Natural killer cell (primary cell): ENCODE data around the gene PHLPP1. TPM values are rescaled to one million over a fixed set of nuclear protein-coding genes. Genes with fewer than 3 reads are reported as not detected.
A peak's percentile ranks its signal among the peaks of the same experiment; 100 is the strongest.

ENCODE experiments used
- ATAC-seq, 3 donors: fragments of 150-1000 bp in 2 of 3; fragments of 200-7000 bp in 1 of 3; cut with Tn5 transposase; 1 replicate in 1 of 3; 2 replicates in 2 of 3; pipeline ENCODE4 v1.10.0; 2021; ENCODE audit warnings: mild to moderate bottlenecking in 2 of 3, moderate library complexity in 2 of 3
- DNase-seq, 2 donors: peaks; one replicate each; pipeline versions ENCODE4 v3.0.0 to v3.0.0-alpha.2; 2013 to 2021; ENCODE audit warnings: mixed read lengths in 1 of 2
- H3K27ac ChIP-seq: one replicate; pipeline ENCODE4 v1.5.1; 2013; ENCODE audit warnings: mild to moderate bottlenecking, low read length
- H3K27me3 ChIP-seq: one replicate; pipeline ENCODE4 v1.6.1; 2013; ENCODE audit warnings: low read length; ENCODE audit not compliant: control insufficient read depth, insufficient read depth
- H3K36me3 ChIP-seq: one replicate; pipeline ENCODE4 v1.6.1; 2013; ENCODE audit warnings: low read length; ENCODE audit not compliant: control insufficient read depth, insufficient read depth
- H3K4me1 ChIP-seq: one replicate; pipeline ENCODE4 v1.6.1; 2013; ENCODE audit warnings: low read length; ENCODE audit not compliant: control insufficient read depth, insufficient read depth
- H3K4me3 ChIP-seq: one replicate; pipeline ENCODE4 v1.5.1; 2013; ENCODE audit warnings: low read length
- H3K9me3 ChIP-seq: one replicate; pipeline ENCODE4 v1.6.1; 2013; ENCODE audit warnings: low read length; ENCODE audit not compliant: control insufficient read depth, insufficient read depth
- H3K27ac Mint-ChIP-seq, 2 donors: one replicate each; pipeline ENCODE4 v1.8.0; 2022; ENCODE audit warnings: mild to moderate bottlenecking in 2 of 2, mixed read lengths in 2 of 2, moderate library complexity in 1 of 2
- H3K27me3 Mint-ChIP-seq, 2 donors: one replicate each; pipeline ENCODE4 v1.8.0; 2022; ENCODE audit warnings: low read depth in 2 of 2, mixed read lengths in 2 of 2
- H3K36me3 Mint-ChIP-seq: one replicate; pipeline ENCODE4 v1.8.0; 2022; ENCODE audit warnings: mixed read lengths
- H3K4me1 Mint-ChIP-seq, 2 donors: one replicate each; pipeline ENCODE4 v1.8.0; 2022; ENCODE audit warnings: mixed read lengths in 2 of 2
- H3K4me3 Mint-ChIP-seq: one replicate; pipeline ENCODE4 v1.8.0; 2022; ENCODE audit warnings: mild to moderate bottlenecking, moderate library complexity, mixed read lengths
- H3K9me3 Mint-ChIP-seq, 2 donors: one replicate each; pipeline ENCODE4 v1.8.0; 2022; ENCODE audit warnings: mixed read lengths in 2 of 2
- WGBS: methylation state at CpG from one replicate; pipeline ENCODE4 v1.1.7; 2013; ENCODE audit warnings: missing lambda C conversion rate; ENCODE audit not compliant: insufficient coverage; 5-methylcytosine and 5-hydroxymethylcytosine counted together
- intact Hi-C: fragments of 100-400 bp; cut with micrococcal nuclease; formaldehyde crosslinking; loops from one replicate; pipeline ENCODE4 v1.14.2; 2022
- total RNA-seq, 4 donors: library from RNA; stranded (reverse); fragments of 120-200 nt in 1 of 4; gene quantifications; one replicate each; pipeline versions ENCODE4 v1.2.3 to v1.2.4, GENCODE V29; 2013 to 2022
- TF ChIP-seq, protein P1 (sequence below): fragments of 200-600 bp; IDR thresholded peaks from one replicate; pipeline ENCODE4 v1.8.0; 2022; ENCODE audit warnings: antibody characterized with exemption

Gene PHLPP1
- total RNA-seq, 3 donors from 2014 or later (not counting 1 experiment from before 2014, with no cell fraction given): 12.1 to 14.8 (median 12.2) TPM

DNA sequence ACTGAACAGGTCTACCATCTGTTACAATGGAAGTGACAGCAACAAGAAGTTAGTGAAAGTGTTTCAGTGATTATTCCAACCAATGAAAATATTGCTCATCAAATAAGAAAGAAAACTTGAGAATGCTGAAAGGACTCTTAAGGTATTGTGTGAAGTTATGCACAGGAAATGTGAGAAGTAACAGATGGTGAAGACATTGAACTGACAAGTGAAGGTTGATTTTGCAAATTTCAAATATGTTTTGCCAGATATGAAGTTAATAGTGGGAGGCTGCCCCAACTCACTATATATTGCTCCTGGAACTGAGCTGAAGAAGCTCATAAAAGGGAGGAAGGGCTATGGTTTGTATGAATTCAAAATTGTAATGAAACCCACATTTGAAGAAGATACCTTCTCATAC lies 97.5 kb downstream of the PHLPP1 start:
- Histone ChIP-seq H3K36me3 (no peaks in the 10 kb centered on the region), H3K4me1 (no peaks in the 10 kb centered on the region), H3K4me3 (no peak overlapping the region), H3K27ac (no peak overlapping the region), H3K27me3 (no peaks in the 10 kb centered on the region), H3K9me3 (no peaks in the 10 kb centered on the region)
- intact Hi-C loops: no loop called here
- no peak for DNase-seq
- TF ChIP-seq, protein P1, sequence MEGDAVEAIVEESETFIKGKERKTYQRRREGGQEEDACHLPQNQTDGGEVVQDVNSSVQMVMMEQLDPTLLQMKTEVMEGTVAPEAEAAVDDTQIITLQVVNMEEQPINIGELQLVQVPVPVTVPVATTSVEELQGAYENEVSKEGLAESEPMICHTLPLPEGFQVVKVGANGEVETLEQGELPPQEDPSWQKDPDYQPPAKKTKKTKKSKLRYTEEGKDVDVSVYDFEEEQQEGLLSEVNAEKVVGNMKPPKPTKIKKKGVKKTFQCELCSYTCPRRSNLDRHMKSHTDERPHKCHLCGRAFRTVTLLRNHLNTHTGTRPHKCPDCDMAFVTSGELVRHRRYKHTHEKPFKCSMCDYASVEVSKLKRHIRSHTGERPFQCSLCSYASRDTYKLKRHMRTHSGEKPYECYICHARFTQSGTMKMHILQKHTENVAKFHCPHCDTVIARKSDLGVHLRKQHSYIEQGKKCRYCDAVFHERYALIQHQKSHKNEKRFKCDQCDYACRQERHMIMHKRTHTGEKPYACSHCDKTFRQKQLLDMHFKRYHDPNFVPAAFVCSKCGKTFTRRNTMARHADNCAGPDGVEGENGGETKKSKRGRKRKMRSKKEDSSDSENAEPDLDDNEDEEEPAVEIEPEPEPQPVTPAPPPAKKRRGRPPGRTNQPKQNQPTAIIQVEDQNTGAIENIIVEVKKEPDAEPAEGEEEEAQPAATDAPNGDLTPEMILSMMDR: no peak
- ATAC-seq: no peak
- no peaks in the 10 kb centered on the region for H3K27me3 Mint-ChIP-seq
- H3K27ac Mint-ChIP-seq: peak overlapping the region in 1 of 2 donors; percentile 13
- H3K4me3 Mint-ChIP-seq: no peak overlapping the region
- H3K9me3 Mint-ChIP-seq: no peaks in the 10 kb centered on the region
- H3K36me3 Mint-ChIP-seq: no peaks in the 10 kb centered on the region
- peaks cover 22 to 24% of the 10 kb centered on the region in 2 donors for H3K4me1 Mint-ChIP-seq

GRCh38 chr18:62814132-62814759 lies 98.9 kb downstream of the PHLPP1 start:
- Histone ChIP-seq H3K4me1 (no peaks in the 10 kb centered on the region), H3K27me3 (no peaks in the 10 kb centered on the region), H3K9me3 (no peaks in the 10 kb centered on the region), H3K27ac (no peak overlapping the region), H3K4me3 (no peak overlapping the region), H3K36me3 (no peaks in the 10 kb centered on the region)
- intact Hi-C loops: no loop called here
- Mint-ChIP-seq H3K4me3 (no peak overlapping the region), H3K4me1 (peaks cover 22 to 24% of the 10 kb centered on the region in 2 donors), H3K36me3 (no peaks in the 10 kb centered on the region), H3K27me3 (no peaks in the 10 kb centered on the region), H3K9me3 (no peaks in the 10 kb centered on the region), H3K27ac (no peak overlapping the region)
- no peak for DNase-seq
- WGBS: 100% methylated on average over 1 of the region's 2 CpGs
- TF ChIP-seq, protein P1: no peak
- ATAC-seq: no peak

- 58% methylated on average over 1 of the region's 1 CpG for WGBS
- H3K9me3 Mint-ChIP-seq: no peaks in the 10 kb centered on the region
- no peak overlapping the region for H3K27ac ChIP-seq
- DNase-seq (no peak), ATAC-seq (no peak)
- H3K27me3 Mint-ChIP-seq: no peaks in the 10 kb centered on the region
- H3K27me3 ChIP-seq: no peaks in the 10 kb centered on the region
- H3K4me3 Mint-ChIP-seq: no peak overlapping the region
- no peaks in the 10 kb centered on the region for H3K9me3 ChIP-seq
- TF ChIP-seq, protein P1: no peak
- no peak overlapping the region for H3K27ac Mint-ChIP-seq
- H3K36me3 Mint-ChIP-seq: no peaks in the 10 kb centered on the region
- H3K4me1 ChIP-seq: no peaks in the 10 kb centered on the region
- intact Hi-C loops: no loop called here
- no peak overlapping the region for H3K4me3 ChIP-seq
- H3K4me1 Mint-ChIP-seq: peaks cover 0 to 6% of the 10 kb centered on the region in 2 donors
- no peaks in the 10 kb centered on the region for H3K36me3 ChIP-seq
These were observed 110.0 kb downstream of the PHLPP1 start for GRCh38 chr18:62825382-62825781.

DNA sequence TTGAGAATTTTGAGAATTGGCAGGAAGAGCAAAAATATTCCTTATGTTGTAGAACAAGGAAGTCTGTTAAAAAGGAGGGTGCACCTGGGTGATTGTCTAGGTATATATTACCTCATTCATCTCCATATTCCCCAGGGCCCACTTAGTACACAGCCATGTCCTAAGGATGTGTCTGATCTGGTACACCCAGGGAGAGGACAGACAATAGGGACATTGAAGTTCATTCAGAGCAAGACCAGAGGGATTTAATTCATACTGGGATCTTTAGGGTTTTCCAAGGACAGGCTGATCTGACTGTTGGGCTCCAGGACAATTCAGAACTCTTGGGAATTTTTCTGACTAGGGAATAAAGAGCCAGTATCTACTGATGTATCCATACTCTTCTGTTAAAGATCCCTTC lies 112.1 kb downstream of the PHLPP1 start:
- no peak for DNase-seq
- no peaks in the 10 kb centered on the region for H3K9me3 Mint-ChIP-seq
- no peak overlapping the region for H3K27ac ChIP-seq
- TF ChIP-seq, protein P1: no peak
- ATAC-seq: no peak
- no peaks in the 10 kb centered on the region for H3K9me3 ChIP-seq
- H3K4me1 ChIP-seq: no peaks in the 10 kb centered on the region
- no peak overlapping the region for H3K4me3 ChIP-seq
- H3K4me3 Mint-ChIP-seq: no peak overlapping the region
- H3K36me3 Mint-ChIP-seq: no peaks in the 10 kb centered on the region
- no peaks in the 10 kb centered on the region for H3K27me3 Mint-ChIP-seq
- H3K36me3 ChIP-seq: no peaks in the 10 kb centered on the region
- peaks cover 5 to 6% of the 10 kb centered on the region in 2 donors for H3K4me1 Mint-ChIP-seq
- H3K27me3 ChIP-seq: no peaks in the 10 kb centered on the region
- no peak overlapping the region for H3K27ac Mint-ChIP-seq
- intact Hi-C loops: no loop called here
